HepG2 (cell line): ENCODE data around the gene GLI3. TPM values are rescaled to one million over a fixed set of nuclear protein-coding genes. Genes with fewer than 3 reads are reported as not detected.

Source experiments
- BATF2 ChIP-seq: sonication (generic); formaldehyde crosslinking; IDR thresholded peaks from 2 replicates; pipeline ENCODE4 v1.8.0; 2022; ENCODE audit warnings: mild to moderate bottlenecking, missing genetic modification reagents, moderate library complexity
- CBX1 ChIP-seq: IDR thresholded peaks from one replicate; pipeline ENCODE4 v1.6.1; 2016; ENCODE audit warnings: antibody characterized with exemption, low read depth
- CSRNP1 ChIP-seq: sonication (generic); formaldehyde crosslinking; IDR thresholded peaks from 2 replicates; pipeline ENCODE4 v1.8.1; 2023; ENCODE audit warnings: mild to moderate bottlenecking, missing genetic modification reagents
- DRAP1 ChIP-seq: IDR thresholded peaks from 2 replicates; pipeline ENCODE4 v1.6.1; 2016; ENCODE audit warnings: missing genetic modification reagents, missing compliant biosample characterization
- FOSL1 ChIP-seq: sonication (generic); formaldehyde crosslinking; IDR thresholded peaks from 2 replicates; pipeline ENCODE4 v1.9.0; 2021; ENCODE audit warnings: missing genetic modification reagents, borderline replicate concordance
- FOXA3 ChIP-seq: IDR thresholded peaks from 2 replicates; pipeline ENCODE4 v1.6.1; 2016; ENCODE audit warnings: missing genetic modification reagents, missing compliant biosample characterization
- KDM1A ChIP-seq: IDR thresholded peaks from 2 replicates; pipeline ENCODE4 v1.6.1; 2016; ENCODE audit warnings: missing compliant biosample characterization
- KLF12 ChIP-seq: sonication (generic); formaldehyde crosslinking; IDR thresholded peaks from 2 replicates; pipeline ENCODE4 v1.4.0; 2020; ENCODE audit warnings: missing genetic modification reagents, borderline replicate concordance
- KLF9 ChIP-seq: IDR thresholded peaks from 2 replicates; pipeline ENCODE4 v1.6.1; 2016; ENCODE audit warnings: low read depth
- MED13 ChIP-seq: sonication (generic); formaldehyde crosslinking; IDR thresholded peaks from 2 replicates; pipeline ENCODE4 v1.5.0; 2020; ENCODE audit warnings: missing genetic modification reagents
- NR2F6 ChIP-seq, 2 experiments: IDR thresholded peaks; 2 replicates each; pipeline ENCODE4 v1.6.1; 2016; ENCODE audit warnings: antibody characterized with exemption in 1 of 2, mild to moderate bottlenecking in 1 of 2
- PHF20 ChIP-seq: sonication (generic); formaldehyde crosslinking; IDR thresholded peaks from 2 replicates; pipeline ENCODE4 v1.5.0; 2020; ENCODE audit warnings: mild to moderate bottlenecking, missing genetic modification reagents
- POLR2AphosphoS5 ChIP-seq: IDR thresholded peaks from 2 replicates; pipeline ENCODE4 v1.6.1; 2012; ENCODE audit warnings: low read depth, low read length
- POLR2G ChIP-seq: fragments of 200-400 bp; formaldehyde crosslinking; IDR thresholded peaks from 2 replicates; pipeline ENCODE4 v1.6.1; 2018; ENCODE audit warnings: mild to moderate bottlenecking, low read depth, low read length, moderate library complexity
- PRDM4 ChIP-seq: sonication (generic); formaldehyde crosslinking; IDR thresholded peaks from 2 replicates; pipeline ENCODE4 v1.9.0; 2021; ENCODE audit warnings: missing genetic modification reagents, borderline replicate concordance
- RBM22 ChIP-seq: fragments of 200-400 bp; formaldehyde crosslinking; optimal IDR thresholded peaks from 2 replicates; pipeline ENCODE3; 2017; ENCODE audit warnings: mild to moderate bottlenecking, low read length, moderate library complexity
- RFX1 ChIP-seq: fragments of 450-650 bp; IDR thresholded peaks from 2 replicates; pipeline ENCODE4 v1.6.1; 2017
- SIX4 ChIP-seq: sonication (generic); formaldehyde crosslinking; IDR thresholded peaks from 2 replicates; pipeline ENCODE4 v1.4.0; 2020; ENCODE audit warnings: missing genetic modification reagents
- SRF ChIP-seq: IDR thresholded peaks from 2 replicates; pipeline ENCODE4 v1.6.1; 2011; ENCODE audit warnings: mild to moderate bottlenecking, low read depth, low read length, moderate library complexity
- STAG1 ChIP-seq: sonication (generic); formaldehyde crosslinking; IDR thresholded peaks from 2 replicates; pipeline ENCODE4 v1.4.0; 2020; ENCODE audit warnings: missing genetic modification reagents
- ZEB1 ChIP-seq: IDR thresholded peaks from 2 replicates; pipeline ENCODE4 v1.6.1; 2012; ENCODE audit warnings: mild to moderate bottlenecking, low read depth, inconsistent platforms; ENCODE audit not compliant: insufficient replicate concordance
- ZFP36 ChIP-seq: fragments of 150-350 bp; IDR thresholded peaks from 2 replicates; pipeline ENCODE4 v1.6.1; 2018; ENCODE audit warnings: borderline replicate concordance, low read length, low read depth; ENCODE audit not compliant: partially characterized antibody
- ZFP90 ChIP-seq: sonication (generic); formaldehyde crosslinking; IDR thresholded peaks from 2 replicates; pipeline ENCODE4 v1.8.0; 2022; ENCODE audit warnings: missing genetic modification reagents, mild to moderate bottlenecking, inconsistent platforms, borderline replicate concordance
- ZNF33A ChIP-seq: sonication (generic); formaldehyde crosslinking; IDR thresholded peaks from 2 replicates; pipeline ENCODE4 v1.5.1; 2020; ENCODE audit warnings: missing genetic modification reagents, mild to moderate bottlenecking, moderate library complexity, borderline replicate concordance
- ZNF580 ChIP-seq: IDR thresholded peaks from 2 replicates; pipeline ENCODE4 v1.6.1; 2016; ENCODE audit warnings: low read depth, borderline replicate concordance
- ZNF891 ChIP-seq: sonication (generic); formaldehyde crosslinking; IDR thresholded peaks from 2 replicates; pipeline ENCODE4 v1.5.0; 2020; ENCODE audit warnings: mild to moderate bottlenecking, missing genetic modification reagents
- ZSCAN12 ChIP-seq: sonication (generic); formaldehyde crosslinking; IDR thresholded peaks from 2 replicates; pipeline ENCODE4 v1.9.0; 2021; ENCODE audit warnings: mild to moderate bottlenecking, missing genetic modification reagents
- ZZZ3 ChIP-seq: sonication (generic); formaldehyde crosslinking; IDR thresholded peaks from 2 replicates; pipeline ENCODE4 v1.4.0; 2020; ENCODE audit warnings: missing genetic modification reagents, mild to moderate bottlenecking, borderline replicate concordance
- polyA plus RNA-seq, 8 experiments: library from polyadenylated mRNA; depleted of rRNA in 3 of 8; stranded (reverse) in 7 of 8; unstranded in 1 of 8; fragments of >200 nt; fragmentation: Illumina TruSeq in 4 of 8; extraction: Trizol in 4 of 8; gene quantifications; 2 replicates each; pipeline versions ENCODE4 v1.2.1 to v1.2.3, GENCODE V29; 2011 to 2016; ENCODE audit warnings: low read depth in 4 of 8, missing spikeins in 1 of 8, mixed read lengths in 1 of 8; ENCODE audit not compliant: insufficient read depth in 1 of 8
- total RNA-seq, 5 experiments: library from RNA; depleted of rRNA; stranded (reverse); fragments of >200 nt; fragmentation: Illumina TruSeq; extraction: Trizol; gene quantifications; 2 replicates each; pipeline ENCODE4 v1.2.3, GENCODE V29; 2016; ENCODE audit warnings: low read depth in 1 of 5

Gene GLI3
- total and polyA plus RNA-seq, 2 of the 13 experiments (the other 11 are each of a cell fraction or from before 2014, with no cell fraction given), result not detected

- no peak for TF ChIP-seq ZFP36
- no peak for TF ChIP-seq CSRNP1 (CRISPR knock-in tag)
- TF ChIP-seq ZNF33A (CRISPR knock-in tag), result no peak
- TF ChIP-seq SIX4 (CRISPR knock-in tag), result no peak
- 0 out of 2 replicates have a peak, but pooled peaks have one; percentile 40 for TF ChIP-seq ZZZ3
- no peak for TF ChIP-seq PRDM4 (CRISPR knock-in tag)
- no peak for TF ChIP-seq STAG1 (CRISPR knock-in tag)
- TF ChIP-seq POLR2AphosphoS5, result no peak
- no peak; the same call in 1 of the 2 replicates for TF ChIP-seq PHF20 (CRISPR knock-in tag)
- no peak for TF ChIP-seq BATF2 (CRISPR knock-in tag)
- 0 out of 2 replicates have a peak, but pooled peaks have one; percentile 31 for TF ChIP-seq KDM1A (CRISPR knock-in tag)
- no peak for TF ChIP-seq ZFP90 (CRISPR knock-in tag)
- TF ChIP-seq RBM22, result no peak
- no peak for TF ChIP-seq KLF9 (CRISPR knock-in tag)
- TF ChIP-seq ZSCAN12 (CRISPR knock-in tag), result no peak
- no peak; the same call in 1 of the 2 replicates for TF ChIP-seq ZNF891
- peak; percentile 68 for TF ChIP-seq NR2F6 (IDR thresholded peaks at IDR 0.05)
- TF ChIP-seq NR2F6 (CRISPR knock-in tag; IDR thresholded peaks at IDR 0.05), result peak; percentile 81
- no peak for TF ChIP-seq POLR2G
- TF ChIP-seq ZNF580 (CRISPR knock-in tag), result 0 out of 2 replicates have a peak, but pooled peaks have one; percentile 33
- TF ChIP-seq ZEB1, result no peak
- no peak for TF ChIP-seq RFX1
- no peak for TF ChIP-seq DRAP1 (CRISPR knock-in tag)
- TF ChIP-seq FOSL1 (CRISPR knock-in tag), result no peak
- no peak for TF ChIP-seq KLF12 (CRISPR knock-in tag)
- no peak for TF ChIP-seq MED13 (CRISPR knock-in tag)
- peak; percentile 76 for TF ChIP-seq FOXA3 (CRISPR knock-in tag)
- no peak for TF ChIP-seq CBX1
- no peak for TF ChIP-seq SRF
These were observed 294.4 kb downstream of the GLI3 start (continued) for GRCh38 chr7:41942468-41943093.
